GM12878 (cell line): Measurements from ENCODE around the gene DPH1. TPM values are rescaled to one million over a fixed set of nuclear protein-coding genes. Genes with fewer than 3 reads are reported as not detected.

ENCODE experiments used
- ATF2 ChIP-seq: IDR thresholded peaks from 2 replicates; pipeline ENCODE4 v1.6.1; 2012; ENCODE audit warnings: low read length, inconsistent platforms
- ATF7 ChIP-seq: fragments of 450-650 bp; IDR thresholded peaks from 2 replicates; pipeline ENCODE4 v1.6.1; 2016; ENCODE audit warnings: low read depth, mild to moderate bottlenecking
- CBX5 ChIP-seq: sonication (generic); IDR thresholded peaks from 2 replicates; pipeline ENCODE4 v1.6.1; 2016; ENCODE audit warnings: low read depth, moderate library complexity, mild to moderate bottlenecking, inconsistent platforms
- CHD1 ChIP-seq: IDR thresholded peaks from 2 replicates; pipeline ENCODE4 v1.6.1; 2012; ENCODE audit warnings: low read depth, low read length, improper control_type of control experiment
- CREB1 ChIP-seq: IDR thresholded peaks from 2 replicates; pipeline ENCODE4 v1.6.1; 2012; ENCODE audit warnings: low read depth, mild to moderate bottlenecking, inconsistent platforms
- CTCF ChIP-seq, 3 experiments: IDR thresholded peaks in 2 of 3; conservative IDR thresholded peaks in 1 of 3; 2 replicates each; pipeline ENCODE4 v1.5.1; 2011; ENCODE audit warnings: low read depth in 3 of 3, low read length in 3 of 3, mild to moderate bottlenecking in 3 of 3, control low read depth in 2 of 3, moderate library complexity in 2 of 3, inconsistent platforms in 1 of 3, mixed read lengths in 1 of 3; ENCODE audit not compliant: control insufficient read depth in 2 of 3, insufficient read depth in 1 of 3; ENCODE audit errors: extremely low read depth in 1 of 3
- EED ChIP-seq: sonication (generic); IDR thresholded peaks from 2 replicates; pipeline ENCODE4 v1.6.1; 2016; ENCODE audit warnings: antibody characterized with exemption, low read depth
- IKZF1 ChIP-seq: fragments of 450-650 bp; conservative IDR thresholded peaks from 2 replicates; pipeline ENCODE4 v1.6.1; 2017; ENCODE audit warnings: antibody characterized with exemption, mild to moderate bottlenecking
- JUND ChIP-seq: IDR thresholded peaks from 2 replicates; pipeline ENCODE4 v1.6.1; 2012; ENCODE audit warnings: low read depth, mild to moderate bottlenecking, low read length, improper control_type of control experiment, moderate library complexity
- LARP7 ChIP-seq: fragments of 450-650 bp; IDR thresholded peaks from 2 replicates; pipeline ENCODE4 v1.6.1; 2017; ENCODE audit warnings: mild to moderate bottlenecking
- PAX8 ChIP-seq: fragments of 450-650 bp; IDR thresholded peaks from 2 replicates; pipeline ENCODE4 v1.6.1; 2017; ENCODE audit warnings: mild to moderate bottlenecking, moderate library complexity
- POLR2A ChIP-seq: IDR thresholded peaks from 2 replicates; pipeline ENCODE4 v1.6.1; 2011; ENCODE audit warnings: low read depth, mild to moderate bottlenecking, low read length
- SIN3A ChIP-seq: IDR thresholded peaks from 2 replicates; pipeline ENCODE4 v1.6.1; 2012; ENCODE audit warnings: low read depth, low read length, improper control_type of control experiment
- SMAD1 ChIP-seq: fragments of 450-650 bp; IDR thresholded peaks from 2 replicates; pipeline ENCODE4 v1.6.1; 2018; ENCODE audit warnings: mild to moderate bottlenecking, low read depth; ENCODE audit not compliant: partially characterized antibody
- SMAD5 ChIP-seq: IDR thresholded peaks from 2 replicates; pipeline ENCODE4 v1.6.1; 2016; ENCODE audit warnings: antibody characterized with exemption, low read depth
- SUPT20H ChIP-seq: IDR thresholded peaks from 2 replicates; pipeline ENCODE4 v1.6.1; 2011; ENCODE audit warnings: low read depth, mild to moderate bottlenecking, low read length, moderate library complexity, borderline replicate concordance; ENCODE audit not compliant: control insufficient read depth
- TBL1XR1 ChIP-seq: IDR thresholded peaks from 2 replicates; pipeline ENCODE4 v1.6.1; 2012; ENCODE audit warnings: low read depth, low read length, improper control_type of control experiment
- WRNIP1 ChIP-seq: IDR thresholded peaks from 2 replicates; pipeline ENCODE4 v1.6.1; 2011; ENCODE audit warnings: low read depth, low read length, improper control_type of control experiment, borderline replicate concordance
- ZBTB11 ChIP-seq: fragments of 450-650 bp; formaldehyde crosslinking; IDR thresholded peaks from 2 replicates; pipeline ENCODE4 v1.5.0; 2022; ENCODE audit warnings: mild to moderate bottlenecking, missing genetic modification characterization
- ZBTB4 ChIP-seq: fragments of 450-650 bp; formaldehyde crosslinking; IDR thresholded peaks from 2 replicates; pipeline ENCODE4 v1.4.0; 2022; ENCODE audit warnings: mild to moderate bottlenecking, moderate library complexity
- polyA plus RNA-seq, 11 experiments: library from polyadenylated mRNA; depleted of rRNA in 4 of 11; unstranded in 6 of 11; stranded (reverse) in 5 of 11; fragments of >200 nt; fragmentation: Nextera tagmentation in 4 of 11; fragmentation: Illumina TruSeq in 1 of 11; extraction: Ambion mirVana in 4 of 11; extraction: Trizol in 1 of 11; gene quantifications; 1 replicate in 1 of 11; 2 replicates in 10 of 11; pipeline versions ENCODE4 v1.2.1 to v1.2.3, GENCODE V29; 2011 to 2016; ENCODE audit warnings: inconsistent platforms in 2 of 11, missing spikeins in 2 of 11, low read depth in 1 of 11
- total RNA-seq, 4 experiments: library from RNA; depleted of rRNA in 3 of 4; stranded (reverse); fragments of >200 nt in 3 of 4; fragmentation: Illumina TruSeq in 1 of 4; extraction: Trizol in 1 of 4; gene quantifications; 2 replicates each; pipeline versions ENCODE4 v1.2.1 to v1.2.3, GENCODE V29; 2013 to 2021

DPH1 gene
- total and polyA plus RNA-seq, 10 of the 15 experiments (the other 5 are each of a cell fraction or from before 2014, with no cell fraction given), result 0.29 to 33.6 (median 20.2) TPM

- no peak for TF ChIP-seq ZBTB4 (CRISPR knock-in tag)
- TF ChIP-seq CTCF (IDR thresholded peaks at IDR 0.05 in 2 of 3, conservative IDR thresholded peaks at IDR 0.05 in 1 of 3; ENCODE audit: control insufficient read depth in 2 of 3, extremely low read depth in 1 of 3, insufficient read depth in 1 of 3, low read depth in 3 of 3, low read length in 3 of 3), result peak; percentile 38 to 79 (median 52); a peak in 4 of 6 replicates
- TF ChIP-seq ATF7, result no peak
- TF ChIP-seq SMAD5, result peak; percentile 81
- peak; percentile 89 for TF ChIP-seq CREB1
- TF ChIP-seq ZBTB11 (CRISPR knock-in tag), result peak; percentile 71
- TF ChIP-seq EED, result no peak
- TF ChIP-seq IKZF1, result peak; percentile 84
- TF ChIP-seq CBX5, result no peak
- 0 out of 2 replicates have a peak, but pooled peaks have one; percentile 43 for TF ChIP-seq WRNIP1
- TF ChIP-seq CHD1, result no peak
- TF ChIP-seq ATF2, result no peak
- TF ChIP-seq TBL1XR1, result no peak
- TF ChIP-seq LARP7, result peak; percentile 95
- TF ChIP-seq SUPT20H, result no peak
- TF ChIP-seq SIN3A, result peak; percentile 61; the same call in 1 of the 2 replicates
- TF ChIP-seq POLR2A, result peak; percentile 90
- TF ChIP-seq JUND, result no peak
- TF ChIP-seq SMAD1, result no peak
- no peak for TF ChIP-seq PAX8
Measured at GRCh38 chr17:2041561-2042389, 11.8 kb downstream of the DPH1 start, which contains the start of gene OVCA2 (continued).
